GM23338 (cell line): ENCODE data around the gene EYA2. TPM values are rescaled to one million over a fixed set of nuclear protein-coding genes. Genes with fewer than 3 reads are reported as not detected.

Source experiments
- ATAC-seq: fragments of 200-7000 bp; cut with Tn5 transposase; 3 replicates; pipeline ENCODE4 v1.9.1; 2020
- DNase-seq: peaks from one replicate; pipeline ENCODE4 v3.0.0-alpha.2; 2015; ENCODE audit warnings: low spot score
- H2AFZ ChIP-seq: fragments of 200-600 bp; sonication (generic); 2 replicates; pipeline ENCODE4 v1.8.0; 2016; ENCODE audit warnings: antibody characterized with exemption, mild to moderate bottlenecking, moderate library complexity
- H3F3A ChIP-seq: fragments of 200-600 bp; sonication (generic); replicated peaks from 2 replicates; pipeline ENCODE4 v1.8.0; 2017; ENCODE audit warnings: antibody characterized with exemption, mixed run types, low read depth
- H3K27ac ChIP-seq: fragments of 200-600 bp; sonication (generic); 2 replicates; pipeline ENCODE4 v1.6.1; 2016; ENCODE audit warnings: low read depth
- H3K27me3 ChIP-seq: fragments of 200-600 bp; sonication (generic); 2 replicates; pipeline ENCODE4 v1.8.0; 2016; ENCODE audit warnings: mild to moderate bottlenecking, mixed run types, moderate library complexity; ENCODE audit not compliant: insufficient read depth
- H3K36me3 ChIP-seq: fragments of 200-600 bp; sonication (generic); 2 replicates; pipeline ENCODE4 v1.8.0; 2016; ENCODE audit warnings: mild to moderate bottlenecking; ENCODE audit not compliant: insufficient read depth
- H3K4me1 ChIP-seq: fragments of 200-600 bp; sonication (generic); 2 replicates; pipeline ENCODE4 v1.8.0; 2016; ENCODE audit warnings: mild to moderate bottlenecking, moderate library complexity; ENCODE audit not compliant: insufficient read depth
- H3K4me2 ChIP-seq: fragments of 200-600 bp; sonication (generic); 2 replicates; pipeline ENCODE4 v1.7.1; 2017; ENCODE audit warnings: mixed run types
- H3K4me3 ChIP-seq: fragments of 200-600 bp; sonication (generic); 2 replicates; pipeline ENCODE4 v1.6.1; 2016; ENCODE audit warnings: mixed run types
- H3K79me2 ChIP-seq: fragments of 200-600 bp; sonication (generic); replicated peaks from 2 replicates; pipeline ENCODE4 v1.8.0; 2017; ENCODE audit warnings: mild to moderate bottlenecking; ENCODE audit not compliant: insufficient read depth
- H3K9me2 ChIP-seq: fragments of 200-600 bp; sonication (generic); 2 replicates; pipeline ENCODE4 v1.8.0; 2017; ENCODE audit not compliant: insufficient read depth
- H4K20me1 ChIP-seq: fragments of 200-600 bp; sonication (generic); replicated peaks from 2 replicates; pipeline ENCODE4 v1.8.0; 2017; ENCODE audit warnings: mild to moderate bottlenecking; ENCODE audit not compliant: insufficient read depth
- H3K27ac Mint-ChIP-seq: 2 replicates; pipeline ENCODE4 v1.8.0; 2020; ENCODE audit warnings: inconsistent platforms, mild to moderate bottlenecking, moderate library complexity, mixed read lengths
- H3K27me3 Mint-ChIP-seq: 3 replicates; pipeline ENCODE4 v1.8.0; 2022; ENCODE audit warnings: low read depth, mild to moderate bottlenecking, moderate library complexity, mixed read lengths, inconsistent platforms; ENCODE audit not compliant: insufficient read depth, poor library complexity
- H3K36me3 Mint-ChIP-seq: 3 replicates; pipeline ENCODE4 v1.8.0; 2021; ENCODE audit warnings: low read depth, mild to moderate bottlenecking, inconsistent platforms, moderate library complexity, mixed read lengths
- H3K4me1 Mint-ChIP-seq: 3 replicates; pipeline ENCODE4 v1.8.0; 2020; ENCODE audit warnings: mild to moderate bottlenecking, inconsistent platforms, mixed read lengths
- H3K4me3 Mint-ChIP-seq: 3 replicates; pipeline ENCODE4 v1.8.0; 2021; ENCODE audit warnings: moderate library complexity, mild to moderate bottlenecking, inconsistent platforms, mixed read lengths
- H3K9me3 Mint-ChIP-seq: 3 replicates; pipeline ENCODE4 v1.8.0; 2020; ENCODE audit warnings: moderate library complexity, mild to moderate bottlenecking, inconsistent platforms, mixed read lengths
- CREB1 ChIP-seq: fragments of 250-450 bp; sonication (Bioruptor Pico); IDR thresholded peaks from 2 replicates; pipeline ENCODE4 v1.5.0; 2020; ENCODE audit warnings: low read depth, mild to moderate bottlenecking, moderate library complexity
- EZH2 ChIP-seq: fragments of 200-600 bp; sonication (generic); IDR thresholded peaks from one replicate; pipeline ENCODE4 v1.8.0; 2017; ENCODE audit warnings: antibody characterized with exemption, mild to moderate bottlenecking, low read depth; ENCODE audit not compliant: unreplicated experiment
- EZH2phosphoT487 ChIP-seq: fragments of 200-600 bp; sonication (generic); IDR thresholded peaks from one replicate; pipeline ENCODE4 v1.8.1; 2018; ENCODE audit warnings: antibody characterized with exemption; ENCODE audit not compliant: unreplicated experiment
- JUNB ChIP-seq: IDR thresholded peaks from one replicate; pipeline ENCODE4 v1.6.1; 2016; ENCODE audit warnings: antibody characterized with exemption; ENCODE audit not compliant: unreplicated experiment
- NANOG ChIP-seq: IDR thresholded peaks from 2 replicates; pipeline ENCODE4 v1.6.1; 2016; ENCODE audit warnings: antibody characterized with exemption, borderline replicate concordance
- POLR2AphosphoS5 ChIP-seq: IDR thresholded peaks from 2 replicates; pipeline ENCODE4 v1.6.1; 2016; ENCODE audit warnings: antibody characterized with exemption, low read depth
- REST ChIP-seq: IDR thresholded peaks from one replicate; pipeline ENCODE4 v1.6.1; 2018; ENCODE audit warnings: antibody characterized with exemption; ENCODE audit not compliant: unreplicated experiment
- STAT1 ChIP-seq: IDR thresholded peaks from one replicate; pipeline ENCODE4 v1.6.1; 2016; ENCODE audit warnings: antibody characterized with exemption; ENCODE audit not compliant: unreplicated experiment
- ZNF114 ChIP-seq: fragments of 250-450 bp; sonication (Bioruptor Pico); IDR thresholded peaks from 2 replicates; pipeline ENCODE4 v1.5.0; 2020; ENCODE audit warnings: mild to moderate bottlenecking, moderate library complexity
- ZNF331 ChIP-seq: fragments of 250-450 bp; sonication (Bioruptor Pico); IDR thresholded peaks from 2 replicates; pipeline ENCODE4 v1.5.0; 2020; ENCODE audit warnings: low read depth, mild to moderate bottlenecking, moderate library complexity
- polyA plus RNA-seq: library from polyadenylated mRNA; unstranded; fragments of >200 nt; fragmentation: Nextera tagmentation; extraction: Ambion mirVana; gene quantifications from 2 replicates; pipeline ENCODE4 v1.2.1, GENCODE V29; 2016
- total RNA-seq: library from RNA; depleted of rRNA; stranded (reverse); fragments of >200 nt; shearing (Covaris generic); gene quantifications from 2 replicates; pipeline ENCODE4 v1.2.3, GENCODE V29; 2014
- TF ChIP-seq, protein P1 (sequence below), 2 experiments: fragments of 200-600 bp in 1 of 2; sonication (generic) in 1 of 2; conservative IDR thresholded peaks; 2 replicates each; pipeline versions ENCODE4 v1.5.1 to v1.6.1; 2016 to 2017; ENCODE audit warnings: antibody characterized with exemption in 2 of 2, low read depth in 2 of 2, mild to moderate bottlenecking in 2 of 2, moderate library complexity in 1 of 2
- TF ChIP-seq, protein P2 (sequence below): fragments of 250-450 bp; sonication (Bioruptor Pico); IDR thresholded peaks from 2 replicates; pipeline ENCODE4 v1.5.0; 2020; ENCODE audit warnings: mild to moderate bottlenecking, moderate library complexity
- TF ChIP-seq, protein P3 (sequence below): IDR thresholded peaks from 2 replicates; pipeline ENCODE4 v1.6.1; 2016; ENCODE audit warnings: antibody characterized with exemption

Gene EYA2
- total and polyA plus RNA-seq, 2 experiments from 2014 or later: 0.50 to 0.56 TPM

GRCh38 chr20:47041396-47041899 is 146.8 kb downstream of the EYA2 start:
- Mint-ChIP-seq H3K4me1 (no peaks in the 10 kb centered on the region), H3K36me3 (no peaks in the 10 kb centered on the region), H3K4me3 (no peak overlapping the region), H3K9me3 (peaks cover 5% of the 10 kb centered on the region; the same call in 2 of the 3 replicates), H3K27ac (no peak overlapping the region), H3K27me3 (peaks cover 2% of the 10 kb centered on the region)
- no peaks in the 10 kb centered on the region for H3K27me3 ChIP-seq
- no peaks in the 10 kb centered on the region for H3F3A ChIP-seq
- H3K27ac ChIP-seq: no peak overlapping the region
- TF ChIP-seq ZNF331 (CRISPR knock-in tag): no peak
- no peak for TF ChIP-seq STAT1
- no peak for TF ChIP-seq POLR2AphosphoS5
- TF ChIP-seq JUNB: no peak
- TF ChIP-seq, protein P1, sequence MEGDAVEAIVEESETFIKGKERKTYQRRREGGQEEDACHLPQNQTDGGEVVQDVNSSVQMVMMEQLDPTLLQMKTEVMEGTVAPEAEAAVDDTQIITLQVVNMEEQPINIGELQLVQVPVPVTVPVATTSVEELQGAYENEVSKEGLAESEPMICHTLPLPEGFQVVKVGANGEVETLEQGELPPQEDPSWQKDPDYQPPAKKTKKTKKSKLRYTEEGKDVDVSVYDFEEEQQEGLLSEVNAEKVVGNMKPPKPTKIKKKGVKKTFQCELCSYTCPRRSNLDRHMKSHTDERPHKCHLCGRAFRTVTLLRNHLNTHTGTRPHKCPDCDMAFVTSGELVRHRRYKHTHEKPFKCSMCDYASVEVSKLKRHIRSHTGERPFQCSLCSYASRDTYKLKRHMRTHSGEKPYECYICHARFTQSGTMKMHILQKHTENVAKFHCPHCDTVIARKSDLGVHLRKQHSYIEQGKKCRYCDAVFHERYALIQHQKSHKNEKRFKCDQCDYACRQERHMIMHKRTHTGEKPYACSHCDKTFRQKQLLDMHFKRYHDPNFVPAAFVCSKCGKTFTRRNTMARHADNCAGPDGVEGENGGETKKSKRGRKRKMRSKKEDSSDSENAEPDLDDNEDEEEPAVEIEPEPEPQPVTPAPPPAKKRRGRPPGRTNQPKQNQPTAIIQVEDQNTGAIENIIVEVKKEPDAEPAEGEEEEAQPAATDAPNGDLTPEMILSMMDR (conservative IDR thresholded peaks at IDR 0.05; ENCODE audit: low read depth in 2 of 2): no peak
- no peak for TF ChIP-seq REST
- TF ChIP-seq NANOG: no peak
- TF ChIP-seq, protein P2, sequence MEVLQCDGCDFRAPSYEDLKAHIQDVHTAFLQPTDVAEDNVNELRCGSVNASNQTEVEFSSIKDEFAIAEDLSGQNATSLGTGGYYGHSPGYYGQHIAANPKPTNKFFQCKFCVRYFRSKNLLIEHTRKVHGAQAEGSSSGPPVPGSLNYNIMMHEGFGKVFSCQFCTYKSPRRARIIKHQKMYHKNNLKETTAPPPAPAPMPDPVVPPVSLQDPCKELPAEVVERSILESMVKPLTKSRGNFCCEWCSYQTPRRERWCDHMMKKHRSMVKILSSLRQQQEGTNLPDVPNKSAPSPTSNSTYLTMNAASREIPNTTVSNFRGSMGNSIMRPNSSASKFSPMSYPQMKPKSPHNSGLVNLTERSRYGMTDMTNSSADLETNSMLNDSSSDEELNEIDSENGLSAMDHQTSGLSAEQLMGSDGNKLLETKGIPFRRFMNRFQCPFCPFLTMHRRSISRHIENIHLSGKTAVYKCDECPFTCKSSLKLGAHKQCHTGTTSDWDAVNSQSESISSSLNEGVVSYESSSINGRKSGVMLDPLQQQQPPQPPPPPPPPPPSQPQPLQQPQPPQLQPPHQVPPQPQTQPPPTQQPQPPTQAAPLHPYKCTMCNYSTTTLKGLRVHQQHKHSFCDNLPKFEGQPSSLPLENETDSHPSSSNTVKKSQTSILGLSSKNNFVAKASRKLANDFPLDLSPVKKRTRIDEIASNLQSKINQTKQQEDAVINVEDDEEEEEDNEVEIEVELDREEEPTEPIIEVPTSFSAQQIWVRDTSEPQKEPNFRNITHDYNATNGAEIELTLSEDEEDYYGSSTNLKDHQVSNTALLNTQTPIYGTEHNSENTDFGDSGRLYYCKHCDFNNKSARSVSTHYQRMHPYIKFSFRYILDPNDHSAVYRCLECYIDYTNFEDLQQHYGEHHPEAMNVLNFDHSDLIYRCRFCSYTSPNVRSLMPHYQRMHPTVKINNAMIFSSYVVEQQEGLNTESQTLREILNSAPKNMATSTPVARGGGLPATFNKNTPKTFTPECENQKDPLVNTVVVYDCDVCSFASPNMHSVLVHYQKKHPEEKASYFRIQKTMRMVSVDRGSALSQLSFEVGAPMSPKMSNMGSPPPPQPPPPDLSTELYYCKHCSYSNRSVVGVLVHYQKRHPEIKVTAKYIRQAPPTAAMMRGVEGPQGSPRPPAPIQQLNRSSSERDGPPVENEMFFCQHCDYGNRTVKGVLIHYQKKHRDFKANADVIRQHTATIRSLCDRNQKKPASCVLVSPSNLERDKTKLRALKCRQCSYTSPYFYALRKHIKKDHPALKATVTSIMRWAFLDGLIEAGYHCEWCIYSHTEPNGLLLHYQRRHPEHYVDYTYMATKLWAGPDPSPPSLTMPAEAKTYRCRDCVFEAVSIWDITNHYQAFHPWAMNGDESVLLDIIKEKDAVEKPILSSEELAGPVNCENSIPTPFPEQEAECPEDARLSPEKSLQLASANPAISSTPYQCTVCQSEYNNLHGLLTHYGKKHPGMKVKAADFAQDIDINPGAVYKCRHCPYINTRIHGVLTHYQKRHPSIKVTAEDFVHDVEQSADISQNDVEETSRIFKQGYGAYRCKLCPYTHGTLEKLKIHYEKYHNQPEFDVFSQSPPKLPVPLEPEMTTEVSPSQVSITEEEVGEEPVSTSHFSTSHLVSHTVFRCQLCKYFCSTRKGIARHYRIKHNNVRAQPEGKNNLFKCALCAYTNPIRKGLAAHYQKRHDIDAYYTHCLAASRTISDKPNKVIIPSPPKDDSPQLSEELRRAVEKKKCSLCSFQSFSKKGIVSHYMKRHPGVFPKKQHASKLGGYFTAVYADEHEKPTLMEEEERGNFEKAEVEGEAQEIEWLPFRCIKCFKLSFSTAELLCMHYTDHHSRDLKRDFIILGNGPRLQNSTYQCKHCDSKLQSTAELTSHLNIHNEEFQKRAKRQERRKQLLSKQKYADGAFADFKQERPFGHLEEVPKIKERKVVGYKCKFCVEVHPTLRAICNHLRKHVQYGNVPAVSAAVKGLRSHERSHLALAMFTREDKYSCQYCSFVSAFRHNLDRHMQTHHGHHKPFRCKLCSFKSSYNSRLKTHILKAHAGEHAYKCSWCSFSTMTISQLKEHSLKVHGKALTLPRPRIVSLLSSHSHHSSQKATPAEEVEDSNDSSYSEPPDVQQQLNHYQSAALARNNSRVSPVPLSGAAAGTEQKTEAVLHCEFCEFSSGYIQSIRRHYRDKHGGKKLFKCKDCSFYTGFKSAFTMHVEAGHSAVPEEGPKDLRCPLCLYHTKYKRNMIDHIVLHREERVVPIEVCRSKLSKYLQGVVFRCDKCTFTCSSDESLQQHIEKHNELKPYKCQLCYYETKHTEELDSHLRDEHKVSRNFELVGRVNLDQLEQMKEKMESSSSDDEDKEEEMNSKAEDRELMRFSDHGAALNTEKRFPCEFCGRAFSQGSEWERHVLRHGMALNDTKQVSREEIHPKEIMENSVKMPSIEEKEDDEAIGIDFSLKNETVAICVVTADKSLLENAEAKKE (CRISPR knock-in tag): no peak
- no peak for TF ChIP-seq ZNF114 (CRISPR knock-in tag)
- no peak for TF ChIP-seq EZH2phosphoT487
- TF ChIP-seq, protein P3, sequence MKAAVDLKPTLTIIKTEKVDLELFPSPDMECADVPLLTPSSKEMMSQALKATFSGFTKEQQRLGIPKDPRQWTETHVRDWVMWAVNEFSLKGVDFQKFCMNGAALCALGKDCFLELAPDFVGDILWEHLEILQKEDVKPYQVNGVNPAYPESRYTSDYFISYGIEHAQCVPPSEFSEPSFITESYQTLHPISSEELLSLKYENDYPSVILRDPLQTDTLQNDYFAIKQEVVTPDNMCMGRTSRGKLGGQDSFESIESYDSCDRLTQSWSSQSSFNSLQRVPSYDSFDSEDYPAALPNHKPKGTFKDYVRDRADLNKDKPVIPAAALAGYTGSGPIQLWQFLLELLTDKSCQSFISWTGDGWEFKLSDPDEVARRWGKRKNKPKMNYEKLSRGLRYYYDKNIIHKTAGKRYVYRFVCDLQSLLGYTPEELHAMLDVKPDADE: no peak
- no peak for TF ChIP-seq CREB1 (CRISPR knock-in tag)
- TF ChIP-seq EZH2: no peak
- H3K79me2 ChIP-seq: no peaks in the 10 kb centered on the region
- no peak overlapping the region for H3K4me3 ChIP-seq
- H3K9me2 ChIP-seq: no peaks in the 10 kb centered on the region
- no peaks in the 10 kb centered on the region for H3K4me1 ChIP-seq
- H4K20me1 ChIP-seq: no peaks in the 10 kb centered on the region
- no peaks in the 10 kb centered on the region for H3K36me3 ChIP-seq
- no peak for DNase-seq
- ATAC-seq: no peak
- no peak overlapping the region for H2AFZ ChIP-seq
- no peak overlapping the region for H3K4me2 ChIP-seq
